MM.1S (cell line): Measurements from ENCODE around the gene STX8.
"Not testable (repeated sequence)": the region's sequence is repeated elsewhere in the genome, so short reads cannot be mapped to it uniquely, and the experiment has no call there.

Source experiments
- DNase-seq: peaks from one replicate; pipeline ENCODE4 v3.0.0-alpha.2; 2015
- H2AFZ ChIP-seq: fragments of 300-600 bp; sonication (generic); 2 replicates; pipeline ENCODE4 v1.6.0; 2016; ENCODE audit warnings: antibody characterized with exemption, low read length
- H3F3A ChIP-seq: fragments of 300-600 bp; sonication (generic); 2 replicates; pipeline ENCODE4 v1.6.1; 2016; ENCODE audit warnings: mild to moderate bottlenecking, antibody characterized with exemption, low read length, moderate library complexity, mixed read lengths; ENCODE audit not compliant: insufficient read depth
- H3K27ac ChIP-seq: fragments of 300-600 bp; sonication (generic); 2 replicates; pipeline ENCODE4 v1.5.1; 2016; ENCODE audit warnings: mild to moderate bottlenecking, low read length
- H3K27me3 ChIP-seq: fragments of 300-600 bp; sonication (generic); replicated peaks from 2 replicates; pipeline ENCODE4 v1.6.0; 2016; ENCODE audit warnings: low read length; ENCODE audit not compliant: insufficient read depth
- H3K36me3 ChIP-seq: fragments of 300-600 bp; sonication (generic); replicated peaks from 2 replicates; pipeline ENCODE4 v1.6.1; 2016; ENCODE audit warnings: mild to moderate bottlenecking, low read length, mixed read lengths; ENCODE audit not compliant: insufficient read depth
- H3K4me1 ChIP-seq: fragments of 300-600 bp; sonication (generic); 2 replicates; pipeline ENCODE4 v1.6.1; 2016; ENCODE audit warnings: low read length, mixed read lengths
- H3K4me2 ChIP-seq: fragments of 300-600 bp; sonication (generic); 2 replicates; pipeline ENCODE4 v1.6.0; 2016; ENCODE audit warnings: low read depth, low read length
- H3K4me3 ChIP-seq: fragments of 300-600 bp; sonication (generic); 2 replicates; pipeline ENCODE4 v1.5.1; 2016; ENCODE audit warnings: low read length, mixed read lengths
- H3K79me2 ChIP-seq: fragments of 300-600 bp; sonication (generic); 2 replicates; pipeline ENCODE4 v1.6.1; 2016; ENCODE audit warnings: mixed run types, low read length, mixed read lengths
- H3K9ac ChIP-seq: fragments of 300-600 bp; sonication (generic); 2 replicates; pipeline ENCODE4 v1.6.1; 2016; ENCODE audit warnings: low read length, mixed read lengths
- H3K9me2 ChIP-seq: fragments of 300-600 bp; sonication (generic); replicated peaks from 2 replicates; pipeline ENCODE4 v1.6.1; 2016; ENCODE audit warnings: mild to moderate bottlenecking, low read length, mixed read lengths; ENCODE audit not compliant: insufficient read depth
- H3K9me3 ChIP-seq: fragments of 300-600 bp; sonication (generic); replicated peaks from 2 replicates; pipeline ENCODE4 v1.6.1; 2016; ENCODE audit warnings: mild to moderate bottlenecking, low read length, mixed read lengths; ENCODE audit not compliant: insufficient read depth
- H4K20me1 ChIP-seq: fragments of 300-600 bp; sonication (generic); 2 replicates; pipeline ENCODE4 v1.6.1; 2016; ENCODE audit warnings: mild to moderate bottlenecking, low read length, moderate library complexity, mixed read lengths; ENCODE audit not compliant: insufficient read depth
- EZH2 ChIP-seq: fragments of 300-600 bp; sonication (generic); optimal IDR thresholded peaks from 2 replicates; pipeline ENCODE3; 2017; ENCODE audit warnings: low read depth, mild to moderate bottlenecking, antibody characterized with exemption, low read length, mixed read lengths
- EZH2phosphoT487 ChIP-seq: fragments of 300-600 bp; sonication (generic); IDR thresholded peaks from 2 replicates; pipeline ENCODE4 v1.6.1; 2018; ENCODE audit warnings: antibody characterized with exemption, low read length
- TF ChIP-seq, protein P1 (sequence below): fragments of 300-600 bp; sonication (generic); IDR thresholded peaks from 2 replicates; pipeline ENCODE4 v1.5.1; 2016; ENCODE audit warnings: antibody characterized with exemption, low read length, mixed read lengths

The STX8 gene

DNA sequence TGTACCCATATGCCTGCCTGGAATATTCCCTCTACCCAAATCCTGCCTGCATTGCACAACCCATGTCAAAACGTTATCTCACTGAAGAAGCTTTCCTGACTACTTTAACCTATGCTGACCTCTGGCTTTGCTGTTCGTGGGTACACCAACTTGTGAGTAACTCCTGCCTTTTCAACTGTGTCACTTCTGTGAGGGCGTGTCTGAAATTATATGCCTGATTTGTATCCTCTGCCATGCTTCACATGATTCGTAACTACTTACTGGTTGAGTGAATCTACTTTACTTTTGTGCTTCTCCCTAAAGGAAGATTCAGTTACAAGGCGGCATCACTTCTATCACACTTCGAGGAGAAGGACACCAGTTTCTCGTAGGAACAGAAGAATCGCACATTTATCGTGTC lies 36.4 kb upstream of the STX8 start:
- H3K9me2 ChIP-seq = no peaks in the 10 kb centered on the region
- H3K27me3 ChIP-seq = no peaks in the 10 kb centered on the region
- H3F3A ChIP-seq = no peaks in the 10 kb centered on the region
- H2AFZ ChIP-seq = no peak overlapping the region
- H3K9me3 ChIP-seq = no peaks in the 10 kb centered on the region
- no peak overlapping the region for H3K4me2 ChIP-seq
- H3K4me3 ChIP-seq = no peak overlapping the region
- H3K9ac ChIP-seq = no peak overlapping the region
- no peaks in the 10 kb centered on the region for H3K36me3 ChIP-seq
- no peaks in the 10 kb centered on the region for H4K20me1 ChIP-seq
- H3K4me1 ChIP-seq = no peaks in the 10 kb centered on the region
- H3K27ac ChIP-seq = no peak overlapping the region
- H3K79me2 ChIP-seq = no peaks in the 10 kb centered on the region
- no peak for TF ChIP-seq EZH2
- TF ChIP-seq EZH2phosphoT487 = no peak
- TF ChIP-seq, protein P1, sequence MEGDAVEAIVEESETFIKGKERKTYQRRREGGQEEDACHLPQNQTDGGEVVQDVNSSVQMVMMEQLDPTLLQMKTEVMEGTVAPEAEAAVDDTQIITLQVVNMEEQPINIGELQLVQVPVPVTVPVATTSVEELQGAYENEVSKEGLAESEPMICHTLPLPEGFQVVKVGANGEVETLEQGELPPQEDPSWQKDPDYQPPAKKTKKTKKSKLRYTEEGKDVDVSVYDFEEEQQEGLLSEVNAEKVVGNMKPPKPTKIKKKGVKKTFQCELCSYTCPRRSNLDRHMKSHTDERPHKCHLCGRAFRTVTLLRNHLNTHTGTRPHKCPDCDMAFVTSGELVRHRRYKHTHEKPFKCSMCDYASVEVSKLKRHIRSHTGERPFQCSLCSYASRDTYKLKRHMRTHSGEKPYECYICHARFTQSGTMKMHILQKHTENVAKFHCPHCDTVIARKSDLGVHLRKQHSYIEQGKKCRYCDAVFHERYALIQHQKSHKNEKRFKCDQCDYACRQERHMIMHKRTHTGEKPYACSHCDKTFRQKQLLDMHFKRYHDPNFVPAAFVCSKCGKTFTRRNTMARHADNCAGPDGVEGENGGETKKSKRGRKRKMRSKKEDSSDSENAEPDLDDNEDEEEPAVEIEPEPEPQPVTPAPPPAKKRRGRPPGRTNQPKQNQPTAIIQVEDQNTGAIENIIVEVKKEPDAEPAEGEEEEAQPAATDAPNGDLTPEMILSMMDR = no peak
- no peak for DNase-seq

DNA sequence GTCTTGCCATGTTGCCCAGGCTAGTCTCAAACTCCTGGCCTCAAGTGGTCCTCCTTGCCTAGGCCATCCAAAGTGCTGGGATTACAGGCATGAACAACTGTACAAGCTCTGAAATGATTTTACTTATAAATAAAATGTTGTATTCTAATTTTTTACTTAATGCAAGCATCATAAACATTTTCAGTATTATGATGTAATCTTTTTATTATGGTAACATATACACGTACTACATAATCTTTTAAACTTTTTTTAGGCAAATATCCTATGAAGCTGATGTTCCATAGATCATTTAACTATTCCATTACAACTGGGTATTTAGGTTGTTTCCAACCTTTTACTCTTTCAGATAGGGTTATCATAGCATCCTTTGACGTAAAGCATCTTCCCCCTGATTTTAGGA lies 35.9 kb upstream of the STX8 start:
- no peak overlapping the region for H3K9ac ChIP-seq
- no peak overlapping the region for H3K4me3 ChIP-seq
- no peak overlapping the region for H2AFZ ChIP-seq
- H4K20me1 ChIP-seq = no peaks in the 10 kb centered on the region
- no peak overlapping the region for H3K27ac ChIP-seq
- no peak for DNase-seq
- no peaks in the 10 kb centered on the region for H3K27me3 ChIP-seq
- H3K4me1 ChIP-seq = no peaks in the 10 kb centered on the region
- H3K36me3 ChIP-seq = no peaks in the 10 kb centered on the region
- no peaks in the 10 kb centered on the region for H3K9me2 ChIP-seq
- H3K4me2 ChIP-seq = no peak overlapping the region
- H3K79me2 ChIP-seq = no peaks in the 10 kb centered on the region
- no peaks in the 10 kb centered on the region for H3F3A ChIP-seq
- TF ChIP-seq EZH2 (no peak), EZH2phosphoT487 (no peak)
- TF ChIP-seq, protein P1 = no peak
- H3K9me3 ChIP-seq = no peaks in the 10 kb centered on the region

DNA sequence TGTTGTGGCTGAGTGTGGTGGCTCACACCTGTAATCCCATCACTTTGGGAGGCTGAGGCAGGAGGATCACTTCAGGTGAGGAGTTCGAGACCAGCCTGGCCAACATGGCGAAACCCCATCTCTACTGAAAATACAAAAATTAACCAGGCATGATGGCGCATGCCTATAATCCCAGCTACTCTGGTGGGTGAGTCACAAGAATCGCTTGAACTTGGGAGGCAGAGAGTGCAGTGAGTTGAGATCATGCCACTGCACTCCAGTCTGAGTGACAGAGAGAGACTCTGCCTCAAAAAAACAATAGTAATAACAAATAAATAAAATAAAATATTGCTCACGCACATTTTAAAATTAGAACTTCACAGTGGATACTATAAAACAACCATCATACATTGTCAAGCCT lies 31.4 kb upstream of the STX8 start:
- H3K9ac ChIP-seq, H3K4me1 ChIP-seq, H3K9me2 ChIP-seq, H3K27me3 ChIP-seq, H2AFZ ChIP-seq, H3K9me3 ChIP-seq, H3K79me2 ChIP-seq, H3K4me3 ChIP-seq, H3K36me3 ChIP-seq, H3F3A ChIP-seq, H3K27ac ChIP-seq, DNase-seq, H3K4me2 ChIP-seq, H4K20me1 ChIP-seq: not testable (repeated sequence)

DNA sequence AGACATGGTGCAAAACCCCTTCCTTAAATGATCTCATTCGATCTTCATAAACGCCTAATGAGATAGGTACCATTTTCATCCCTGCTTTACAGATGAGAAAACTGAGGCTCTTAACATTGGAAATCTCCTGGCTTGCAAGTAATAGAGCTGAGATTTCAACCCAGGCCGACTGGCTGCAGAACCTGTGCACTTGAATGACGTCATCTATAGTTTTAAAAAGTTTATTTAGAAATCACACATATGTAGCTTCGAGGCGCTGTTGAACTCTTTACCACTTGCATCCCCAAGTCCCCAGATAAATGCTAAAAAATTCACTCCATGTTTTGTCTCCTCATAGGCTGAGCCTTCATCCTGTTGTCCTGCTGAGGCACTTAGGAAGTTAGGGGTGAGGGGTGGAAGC lies 30.8 kb upstream of the STX8 start:
- Histone ChIP-seq H3K27me3 (no peaks in the 10 kb centered on the region), H3K79me2 (no peaks in the 10 kb centered on the region), H3K9me2 (no peaks in the 10 kb centered on the region), H3K9me3 (no peaks in the 10 kb centered on the region), H4K20me1 (no peaks in the 10 kb centered on the region), H3K36me3 (no peaks in the 10 kb centered on the region), H2AFZ (no peak overlapping the region), H3K9ac (no peak overlapping the region), H3K4me1 (no peaks in the 10 kb centered on the region), H3F3A (no peaks in the 10 kb centered on the region), H3K4me3 (no peak overlapping the region), H3K27ac (no peak overlapping the region), H3K4me2 (no peak overlapping the region)
- DNase-seq = no peak
- TF ChIP-seq EZH2phosphoT487 (no peak), EZH2 (no peak)
- TF ChIP-seq, protein P1 = no peak

DNA sequence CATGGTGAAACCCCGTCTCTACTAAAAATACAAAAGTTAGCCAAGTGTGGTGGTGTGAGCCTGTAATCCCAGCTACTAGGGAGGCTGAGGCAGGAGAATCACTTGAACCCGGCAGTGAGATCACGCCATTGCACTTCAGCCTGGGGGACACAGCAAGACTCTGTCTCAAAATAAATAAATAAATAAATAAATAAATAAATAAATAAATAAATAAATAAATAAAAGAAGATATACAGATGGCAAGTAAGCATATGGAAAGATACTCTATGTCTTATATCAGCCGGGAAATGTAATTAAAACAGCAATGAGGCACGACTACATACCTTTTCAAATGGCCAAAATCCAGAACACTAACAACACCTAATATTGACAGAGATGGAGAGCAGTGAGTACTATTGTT lies 29.0 kb upstream of the STX8 start:
- H3K9me2 ChIP-seq, H3K4me1 ChIP-seq, DNase-seq, H3K9ac ChIP-seq, H2AFZ ChIP-seq, H3K27me3 ChIP-seq, H3F3A ChIP-seq, H3K4me3 ChIP-seq, H4K20me1 ChIP-seq, H3K36me3 ChIP-seq, H3K4me2 ChIP-seq, H3K9me3 ChIP-seq, H3K27ac ChIP-seq, H3K79me2 ChIP-seq: not testable (repeated sequence)
